Pulmonary artery endothelial cell (primary cell): ENCODE results near the gene SOCS7. TPM values are rescaled to one million over a fixed set of nuclear protein-coding genes. Genes with fewer than 3 reads are reported as not detected.

Source experiments
- DNase-seq: peaks from one replicate; pipeline ENCODE4 v3.0.0-alpha.2; 2011; ENCODE audit warnings: low read depth, low spot score
- total RNA-seq: library from RNA; depleted of rRNA; stranded (reverse); fragments of >200 nt; gene quantifications from 2 replicates; pipeline ENCODE4 v1.2.3, GENCODE V29; 2014

Gene SOCS7
- total RNA-seq, 1 donor from 2014 or later, result 8.2 TPM

DNA sequence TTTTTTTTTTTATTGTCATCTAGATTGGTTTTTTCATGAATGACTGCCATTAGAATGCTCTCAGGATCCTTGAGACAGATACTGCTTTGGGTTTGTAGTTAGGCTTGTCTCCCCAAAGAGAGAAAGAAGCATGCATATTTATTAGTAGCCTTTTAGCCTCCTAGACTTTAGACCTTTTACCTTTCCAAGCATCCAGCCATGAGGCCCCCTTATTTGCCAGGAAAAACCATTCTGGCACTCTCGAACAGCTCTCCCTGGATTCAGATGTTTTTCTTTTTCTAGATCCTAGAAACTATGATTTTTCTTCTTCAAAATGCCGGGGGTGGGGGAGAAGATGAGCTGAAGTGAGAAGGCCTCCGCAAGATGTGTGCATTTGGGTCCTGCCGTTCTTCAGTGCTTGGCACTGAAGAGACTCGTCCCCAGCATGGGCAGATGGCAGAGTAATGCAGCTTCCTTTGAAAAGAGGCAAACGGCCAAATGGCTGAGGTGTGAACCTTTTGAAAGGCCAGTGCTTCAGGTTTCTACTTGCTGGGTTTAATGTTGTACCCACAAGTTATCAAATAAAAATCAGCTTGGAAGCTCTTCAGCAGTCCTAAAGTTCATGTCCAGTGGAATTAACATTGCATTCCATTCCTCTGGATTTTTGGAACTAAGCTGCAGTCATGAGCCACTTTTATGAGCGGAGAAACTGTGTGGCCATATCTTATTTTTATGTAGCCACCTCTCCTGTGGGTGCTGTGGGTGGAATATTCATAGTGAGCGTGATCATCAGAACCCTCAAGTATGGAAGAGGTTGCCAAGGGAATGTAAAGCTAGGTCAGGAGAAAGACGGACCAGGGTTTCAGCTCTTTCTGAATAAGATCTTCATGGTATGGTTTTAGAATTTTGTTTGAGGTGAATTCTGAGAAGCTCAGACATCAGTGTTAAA lies 7.2 kb downstream of the SOCS7 start:
- DNase-seq, result no peak

DNA sequence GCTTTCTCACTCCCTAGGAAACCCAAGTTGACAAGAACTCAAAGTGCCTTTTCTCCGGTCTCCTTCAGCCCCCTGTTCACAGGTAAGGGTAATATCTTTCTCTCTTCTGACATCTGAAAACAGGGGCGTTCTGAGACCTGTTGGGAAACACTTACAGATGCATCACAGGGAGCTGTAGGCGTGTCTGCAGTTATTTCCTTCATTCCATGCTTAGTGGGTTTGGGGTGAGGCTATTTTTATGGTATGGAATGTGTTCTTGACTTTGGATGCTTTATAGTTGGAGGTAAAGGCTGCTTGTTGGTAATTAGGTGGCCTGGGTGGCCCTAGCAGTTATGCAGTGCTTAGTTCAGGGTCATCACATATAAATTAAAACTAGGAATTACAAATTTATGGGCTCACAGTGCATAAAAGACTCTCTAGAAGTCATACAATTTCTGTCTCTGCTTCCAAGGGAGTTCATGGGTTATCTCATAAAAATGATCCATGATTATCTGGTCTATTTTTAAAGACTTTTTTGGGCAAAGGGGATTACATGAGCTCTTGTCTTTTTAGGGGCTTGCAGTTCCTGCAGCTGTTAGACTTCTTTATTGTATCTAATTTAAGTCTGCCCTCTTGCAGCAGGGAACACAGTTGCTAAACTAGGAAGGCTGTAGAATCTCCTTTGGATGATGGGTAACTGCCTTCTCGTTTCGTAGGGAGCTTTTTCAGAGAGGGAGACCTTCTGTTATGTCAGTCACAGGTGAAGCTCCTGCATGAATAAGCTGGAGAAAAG lies 10.2 kb downstream of the SOCS7 start:
- DNase-seq, result no peak

DNA sequence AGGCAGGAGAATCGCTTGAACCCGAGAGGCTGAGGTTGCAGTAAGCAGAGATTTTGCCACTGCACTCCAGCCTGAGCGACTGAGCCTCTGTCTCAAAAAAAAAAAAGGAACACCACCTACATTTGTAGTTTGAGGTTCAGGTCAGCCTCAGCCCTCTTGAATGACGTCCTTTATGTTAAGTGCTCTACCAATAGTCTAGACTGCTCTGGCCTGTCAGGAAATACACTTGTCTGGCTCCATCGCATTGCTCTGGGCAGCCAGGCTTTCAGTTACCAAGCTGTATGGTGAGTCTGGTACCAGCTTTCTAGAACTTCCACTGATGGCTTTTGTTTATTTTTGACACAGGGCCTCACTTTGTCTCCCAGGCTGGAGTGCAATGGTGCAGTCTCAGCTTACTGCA lies 11.4 kb downstream of the SOCS7 start:
- DNase-seq, result no peak

DNA sequence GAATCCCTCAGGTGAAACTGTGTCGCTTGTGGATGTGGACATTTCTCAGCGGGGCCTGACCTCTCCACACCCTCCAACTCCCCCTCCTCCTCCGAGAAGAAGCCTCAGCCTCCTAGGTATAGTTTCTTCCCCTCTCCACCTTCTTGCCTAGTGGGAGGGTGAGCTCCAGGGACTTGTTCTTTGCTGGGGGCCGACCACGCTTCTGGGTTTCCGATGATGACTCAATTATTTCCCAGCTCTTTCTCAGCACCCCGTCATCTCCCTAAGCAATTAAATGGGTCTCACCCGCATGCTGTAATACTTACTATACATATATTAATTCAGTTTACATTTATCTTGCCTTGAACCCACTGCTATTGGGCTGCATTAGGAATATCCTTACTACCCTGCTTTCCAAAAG lies 13.1 kb downstream of the SOCS7 start:
- DNase-seq, result no peak

DNA sequence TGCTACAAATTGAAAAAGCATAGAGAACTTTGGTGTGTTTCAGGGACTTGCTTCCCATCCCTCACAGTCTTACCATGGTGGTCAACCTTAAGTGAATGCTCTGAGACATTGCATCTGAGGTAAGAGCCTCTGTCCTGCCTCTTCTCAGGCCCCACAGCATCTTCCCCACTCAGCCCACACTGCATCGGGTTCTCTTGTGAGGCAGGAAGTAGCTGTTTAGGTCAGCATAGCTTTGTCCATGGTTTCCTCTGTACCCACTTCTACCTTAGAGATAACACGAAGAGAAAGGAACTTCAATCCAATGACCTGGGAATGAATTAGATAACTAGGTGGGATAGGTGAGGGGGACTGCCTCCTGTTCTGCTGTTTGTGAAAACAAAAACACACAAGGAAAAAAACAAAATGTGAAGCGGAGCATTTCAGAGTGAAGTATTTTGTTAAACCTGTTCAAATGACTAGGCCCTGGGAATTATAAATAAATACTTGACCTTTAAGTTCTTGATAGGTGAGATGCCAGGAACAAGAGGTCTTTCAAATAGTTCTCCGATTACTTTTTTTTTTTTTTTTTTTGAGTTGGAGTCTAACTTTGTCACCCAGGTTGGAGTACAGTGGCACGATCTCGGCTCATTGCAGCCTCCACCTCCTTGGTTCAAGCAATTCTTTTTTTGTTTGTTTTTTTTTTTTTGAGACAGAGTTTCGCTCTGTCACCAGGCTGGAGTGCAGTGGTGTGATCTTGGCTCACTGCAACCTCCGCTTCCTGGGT lies 17.7 kb downstream of the SOCS7 start:
- no peak for DNase-seq

DNA sequence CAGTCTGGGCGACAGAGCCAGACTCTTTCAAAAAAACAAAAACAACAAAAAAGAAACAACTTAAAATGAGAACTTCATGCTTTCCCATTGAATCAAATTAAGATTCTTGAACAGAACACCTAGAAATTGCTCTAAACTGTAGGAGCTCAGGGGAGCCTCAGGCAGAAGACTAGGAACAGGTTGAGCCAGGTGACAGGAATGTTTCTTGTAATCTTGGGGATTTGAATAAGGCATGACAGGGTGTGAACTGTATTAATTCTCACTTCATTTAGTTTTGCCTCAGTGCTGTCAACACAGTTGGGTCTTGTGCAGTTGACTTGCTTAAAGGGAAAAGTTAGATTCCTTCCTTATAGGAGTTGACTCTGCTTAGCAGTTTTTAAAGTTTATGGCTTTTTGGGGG lies 27.8 kb downstream of the SOCS7 start:
- no peak for DNase-seq

DNA sequence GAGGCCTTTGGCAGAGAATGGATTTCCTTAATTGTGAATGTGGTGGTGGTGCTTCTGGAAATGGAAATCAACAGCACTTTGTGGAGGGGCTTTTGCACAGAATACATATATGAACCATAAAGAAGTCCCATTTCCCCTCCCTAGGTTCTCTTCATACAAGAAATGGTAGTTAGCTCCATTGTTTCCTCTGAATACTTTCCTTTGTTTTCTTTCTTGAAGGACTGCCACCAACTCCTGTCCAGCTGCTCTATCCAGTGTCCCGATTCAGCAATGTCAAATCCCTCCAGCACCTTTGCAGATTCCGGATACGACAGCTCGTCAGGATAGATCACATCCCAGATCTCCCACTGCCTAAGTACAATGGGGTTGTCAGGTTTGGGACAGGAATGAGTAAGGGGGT lies 43.4 kb downstream of the SOCS7 start:
- no peak for DNase-seq

DNA sequence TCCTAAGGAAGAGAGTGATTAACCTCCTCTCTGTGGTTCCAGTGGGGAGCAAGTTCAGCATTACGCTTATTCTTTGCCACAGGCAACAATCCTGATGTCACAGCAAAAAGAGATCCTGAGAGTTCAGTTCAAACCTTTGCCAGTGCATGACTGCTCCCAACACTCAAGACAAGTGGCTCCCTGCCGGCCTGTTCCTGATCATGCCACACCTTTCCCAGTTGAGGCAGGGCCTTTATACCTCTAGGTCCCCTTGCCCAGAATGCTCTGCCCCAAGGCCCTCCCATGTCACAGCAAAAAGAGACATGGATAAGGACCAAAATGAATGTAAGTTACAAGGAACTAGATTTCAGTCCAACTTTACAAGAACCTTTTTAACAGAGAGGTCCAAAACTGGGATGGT lies 45.6 kb downstream of the SOCS7 start:
- no peak for DNase-seq

DNA sequence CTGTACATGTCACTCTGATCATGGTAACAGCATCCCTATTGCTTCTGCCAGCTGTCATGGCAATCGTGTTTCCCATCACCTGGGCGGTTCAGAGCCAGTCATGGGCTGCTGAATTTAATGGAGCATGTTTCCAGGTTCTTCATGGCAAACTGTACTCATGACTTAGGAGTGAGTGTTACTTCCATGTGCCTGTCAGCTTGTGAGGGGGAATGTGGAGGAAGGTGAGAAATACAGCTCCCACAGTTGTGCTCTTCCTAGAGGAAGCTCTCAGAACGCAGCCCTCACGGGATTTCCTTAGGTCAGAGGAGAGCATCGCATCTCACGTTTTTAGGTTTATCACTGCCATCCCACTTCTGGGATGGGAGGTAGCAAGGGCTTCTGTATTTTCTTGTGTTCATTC lies 48.6 kb downstream of the SOCS7 start:
- DNase-seq, result no peak

DNA sequence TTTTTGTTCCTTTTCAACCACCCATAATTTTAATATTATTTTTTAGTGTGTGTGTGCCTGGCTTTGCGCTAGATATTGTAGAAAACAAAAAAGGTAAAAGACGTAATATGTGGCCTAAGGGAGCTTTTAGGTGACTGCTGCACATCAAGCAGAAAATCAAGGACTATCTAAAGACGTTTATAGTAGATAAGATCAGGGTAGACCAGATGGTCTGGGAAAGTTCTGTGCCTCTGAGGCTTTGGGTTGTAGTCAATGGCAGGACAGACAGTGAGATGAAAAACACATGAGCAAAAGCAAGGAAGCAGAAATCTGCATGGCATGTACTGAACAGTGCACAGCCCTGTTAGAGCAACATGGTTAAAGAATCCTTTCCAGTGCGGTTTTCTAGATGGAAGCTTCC lies 49.8 kb downstream of the SOCS7 start:
- no peak for DNase-seq

DNA sequence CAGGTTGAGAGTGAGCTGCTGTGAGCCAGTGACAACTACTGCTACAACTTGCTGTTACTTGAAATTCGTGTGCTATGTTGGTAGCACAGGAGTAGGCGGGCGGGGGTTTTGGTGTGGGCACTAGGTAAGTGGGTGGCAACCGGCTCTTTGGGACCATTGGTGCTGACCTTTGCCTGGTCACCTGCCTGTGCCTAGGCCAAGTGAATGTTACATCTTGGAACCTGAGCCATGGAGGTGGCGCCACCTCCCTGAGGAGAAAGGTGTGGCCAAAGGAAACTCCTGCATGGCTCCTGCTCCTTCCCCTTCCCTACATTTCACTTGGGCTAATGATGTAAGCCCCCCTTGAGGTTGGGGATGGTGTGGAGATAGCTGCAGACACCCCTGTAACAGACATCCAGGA lies 51.3 kb downstream of the SOCS7 start:
- DNase-seq, result no peak

DNA sequence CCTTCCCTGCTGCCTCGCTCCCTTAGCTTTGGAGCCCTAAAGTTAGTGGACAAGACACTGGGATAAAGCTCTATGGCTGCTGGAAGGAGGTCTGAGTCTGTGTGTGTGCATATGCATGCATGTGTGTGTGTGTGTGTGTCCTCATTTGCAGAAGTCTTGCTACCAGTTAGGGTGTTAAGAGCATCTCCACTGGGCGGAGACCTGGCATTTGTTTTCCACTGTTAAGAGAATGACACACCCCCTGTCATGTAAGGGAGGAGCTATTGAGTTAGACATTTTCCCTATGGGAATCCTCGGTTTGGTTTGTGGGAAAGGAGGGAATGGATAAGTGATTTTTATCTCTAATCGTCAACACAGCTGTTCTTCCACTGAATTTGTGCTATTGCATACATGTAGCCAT lies 51.8 kb downstream of the SOCS7 start:
- DNase-seq, result no peak

DNA sequence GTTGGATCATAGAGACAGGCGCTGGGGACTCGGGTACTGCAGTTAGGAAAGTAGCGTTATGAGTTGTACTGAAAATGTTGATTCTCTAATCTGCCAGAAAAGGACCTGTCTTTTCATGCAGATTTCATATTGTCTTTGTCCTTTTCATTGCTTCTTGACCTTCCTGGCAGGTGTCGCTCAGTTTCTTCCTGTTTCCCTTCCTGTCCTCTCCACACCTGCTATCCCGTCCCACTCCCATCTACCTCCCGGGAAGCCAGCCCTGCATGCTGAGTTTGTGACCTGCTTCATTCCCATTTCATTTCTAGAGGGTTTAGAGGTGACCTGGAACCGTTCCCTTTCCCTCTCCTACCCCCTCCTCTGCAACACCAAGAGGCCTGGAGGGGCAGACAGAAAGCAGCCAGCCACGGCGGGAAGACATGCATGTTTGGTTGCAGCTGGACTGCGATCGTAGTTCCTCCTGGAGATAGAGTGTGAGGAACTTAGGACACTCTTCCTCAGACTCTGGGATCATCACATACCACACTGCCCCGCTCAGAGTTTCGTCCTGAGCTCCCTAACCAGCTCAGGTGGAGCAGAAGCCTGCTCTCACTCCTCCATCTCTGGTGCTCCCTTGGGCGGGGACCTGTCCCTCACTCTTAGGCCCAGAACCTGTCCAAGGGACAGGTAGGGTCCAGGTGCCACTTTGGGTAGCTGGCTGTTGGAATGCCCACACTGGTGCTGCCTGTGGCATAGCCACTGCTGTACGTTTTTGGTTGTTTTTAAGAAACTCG lies 52.7 kb downstream of the SOCS7 start:
- no peak for DNase-seq

DNA sequence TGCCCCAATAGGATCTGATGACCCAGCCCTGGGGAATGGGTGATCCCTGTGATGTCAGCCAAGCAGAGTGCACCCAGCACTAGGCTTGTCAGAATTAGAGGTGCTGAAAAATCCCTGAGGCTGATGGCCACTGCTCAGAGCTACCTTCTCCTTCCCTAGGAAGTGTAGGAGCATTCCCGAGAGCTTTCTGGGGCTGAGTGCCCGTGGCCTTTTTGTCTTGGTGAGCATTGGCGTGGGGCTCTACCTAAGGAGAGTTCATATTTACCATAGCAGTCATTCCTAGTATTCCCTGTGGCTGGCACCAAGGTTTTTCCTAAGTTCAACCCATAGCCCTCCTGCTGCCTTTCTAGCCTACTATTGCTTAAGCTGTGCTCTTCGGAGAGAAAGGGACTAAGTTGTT lies 54.0 kb downstream of the SOCS7 start:
- DNase-seq, result no peak

DNA sequence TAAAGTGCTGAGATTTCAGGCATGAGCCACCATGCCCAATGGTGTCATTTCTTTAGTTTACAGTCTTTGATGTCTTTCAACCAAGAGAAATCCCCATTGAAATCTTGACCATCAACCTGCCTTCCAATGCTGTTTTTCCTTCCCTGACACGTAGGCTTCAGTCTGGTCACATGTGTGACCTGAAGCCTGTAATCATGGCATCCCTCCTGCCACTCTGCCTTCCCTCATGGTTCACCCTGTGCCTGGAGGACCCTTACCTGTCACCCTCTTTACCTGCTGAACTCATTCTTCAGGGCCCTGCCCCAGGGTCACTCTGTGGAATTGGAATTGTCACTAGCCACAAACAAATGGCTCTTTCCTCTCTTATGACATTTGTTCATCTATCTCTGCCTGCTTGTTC lies 58.6 kb downstream of the SOCS7 start:
- DNase-seq, result no peak

DNA sequence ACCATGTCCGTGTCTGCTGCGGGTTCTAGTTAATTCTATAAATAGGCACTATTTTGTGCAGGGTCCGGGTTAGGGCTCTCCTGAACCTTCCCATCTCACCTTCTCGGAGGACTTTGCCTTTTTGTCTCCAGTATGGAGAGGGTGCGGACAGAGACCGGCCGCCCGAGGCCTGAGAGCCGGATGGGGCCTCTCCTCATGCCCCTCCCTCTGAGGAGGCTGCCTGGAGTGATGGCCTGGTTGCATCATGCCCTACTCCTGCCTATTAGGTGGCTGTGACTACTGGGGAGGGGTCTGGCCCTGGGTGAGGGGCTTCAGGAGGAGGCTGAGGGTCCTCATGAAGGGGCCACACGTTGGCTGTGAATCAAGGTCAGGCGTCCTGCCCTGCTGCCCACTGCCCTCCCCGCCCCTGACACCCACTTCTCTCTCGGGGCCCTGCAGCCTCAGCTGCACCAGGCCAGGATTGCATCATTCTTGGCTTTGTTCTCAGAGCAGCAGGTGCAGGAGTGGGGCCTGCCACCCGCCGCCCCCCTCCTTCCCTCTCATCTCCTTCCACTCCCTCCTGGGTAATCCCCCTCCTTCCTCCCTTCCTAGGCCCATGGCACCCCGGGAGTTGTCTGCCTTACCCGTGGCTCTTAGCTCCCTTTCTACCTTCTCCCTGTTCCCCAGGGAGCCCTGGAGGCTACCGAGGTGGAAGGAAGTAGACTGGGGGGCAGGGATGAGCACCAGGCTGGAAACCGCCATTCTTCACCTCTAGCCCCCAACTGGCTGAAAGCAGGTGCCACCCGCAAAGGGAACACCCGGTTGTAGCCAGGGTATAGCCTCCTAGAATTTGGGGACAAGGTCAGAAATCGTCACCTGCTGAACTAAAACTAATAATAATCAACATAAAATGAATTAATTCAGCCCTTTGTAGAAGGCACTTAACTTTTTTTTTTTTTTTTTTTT lies 63.9 kb downstream of the SOCS7 start:
- DNase-seq, result no peak

DNA sequence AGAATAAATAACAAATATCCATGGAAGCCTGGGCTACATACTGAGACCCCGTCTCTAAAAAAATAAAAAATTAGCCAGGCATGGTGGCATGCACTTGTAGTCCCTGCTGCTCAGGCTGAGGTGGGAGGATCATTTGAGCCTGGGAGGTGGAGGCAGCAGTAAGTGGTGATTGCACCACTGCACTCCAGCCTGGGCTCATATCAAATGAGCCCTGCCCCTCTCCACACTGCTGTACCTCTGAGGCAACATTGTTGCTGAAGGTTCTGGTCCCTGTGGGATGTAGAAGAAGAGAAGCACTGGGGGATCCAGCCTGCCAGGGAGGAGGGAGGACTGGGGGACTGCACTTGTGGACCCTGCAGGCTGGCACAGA lies 65.2 kb downstream of the SOCS7 start:
- no peak for DNase-seq

DNA sequence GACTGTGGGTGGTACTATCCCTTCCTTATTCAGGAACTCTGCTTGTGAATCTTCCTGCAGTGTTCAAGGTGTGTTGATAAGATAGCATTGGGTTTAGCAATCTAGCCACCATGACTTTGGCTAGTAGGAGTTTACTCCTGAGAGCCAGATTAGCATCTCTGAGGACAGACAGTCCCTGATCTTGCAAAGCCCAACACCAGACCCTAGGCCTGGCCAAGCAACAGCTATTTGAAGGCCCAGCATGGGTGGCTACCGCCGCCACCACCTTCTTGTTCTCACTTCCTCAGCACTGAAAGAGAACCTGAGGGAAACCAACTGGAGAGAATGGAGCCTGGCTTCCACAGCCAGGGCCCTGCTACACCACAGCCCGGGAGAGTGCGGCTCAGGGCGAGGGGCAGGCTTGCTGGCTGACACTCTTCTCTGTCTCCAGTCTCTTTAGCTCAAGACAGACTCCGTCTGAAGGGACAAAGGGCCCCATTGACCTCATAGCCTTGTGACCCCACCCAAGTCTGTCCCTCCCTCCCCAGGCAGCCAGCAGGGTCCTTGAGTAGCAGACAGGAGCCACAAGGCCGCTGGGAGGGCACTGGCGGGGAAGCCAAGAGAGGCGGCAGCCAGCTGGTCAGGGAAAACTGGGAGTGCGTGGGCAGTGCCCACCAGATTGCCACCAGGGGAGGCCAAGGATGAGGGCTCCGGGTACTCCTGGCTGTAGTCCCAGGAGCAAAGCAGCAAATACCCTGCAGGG lies 65.7 kb downstream of the SOCS7 start:
- no peak for DNase-seq

DNA sequence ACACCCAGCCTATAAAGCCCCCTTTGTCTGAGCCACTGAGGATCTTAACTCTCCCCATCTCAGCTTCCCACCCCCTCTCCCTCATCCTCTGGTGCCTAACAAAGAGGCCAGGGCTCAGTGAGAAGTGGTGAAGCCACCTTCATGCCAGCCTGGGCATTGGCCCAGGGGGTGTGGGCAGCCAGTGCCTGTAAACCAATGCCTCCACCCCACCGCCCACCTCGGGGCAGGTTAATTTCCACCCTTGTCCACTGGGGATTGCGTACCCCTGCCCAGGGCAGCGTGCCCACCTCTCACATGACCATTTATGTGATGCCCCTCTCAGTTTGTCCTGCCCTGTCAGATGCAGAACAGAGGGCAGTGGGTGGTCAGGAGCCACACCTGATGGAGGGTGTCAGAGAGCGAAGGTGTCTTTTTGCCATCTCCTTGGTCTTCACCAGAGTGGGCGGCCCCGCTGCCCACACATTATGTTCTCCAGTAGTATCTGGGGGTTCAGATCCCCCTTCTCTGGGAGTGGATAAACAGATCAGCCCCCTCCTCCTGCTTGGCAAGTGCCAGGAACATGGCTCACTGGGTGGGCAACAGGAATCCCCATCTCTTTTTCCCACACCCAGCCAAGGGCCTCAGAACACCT lies 66.5 kb downstream of the SOCS7 start:
- no peak for DNase-seq
